ENCODE results near the gene LHX6.
A peak's percentile ranks its signal among the peaks of the same experiment; 100 is the strongest.

The LHX6 gene

DNA sequence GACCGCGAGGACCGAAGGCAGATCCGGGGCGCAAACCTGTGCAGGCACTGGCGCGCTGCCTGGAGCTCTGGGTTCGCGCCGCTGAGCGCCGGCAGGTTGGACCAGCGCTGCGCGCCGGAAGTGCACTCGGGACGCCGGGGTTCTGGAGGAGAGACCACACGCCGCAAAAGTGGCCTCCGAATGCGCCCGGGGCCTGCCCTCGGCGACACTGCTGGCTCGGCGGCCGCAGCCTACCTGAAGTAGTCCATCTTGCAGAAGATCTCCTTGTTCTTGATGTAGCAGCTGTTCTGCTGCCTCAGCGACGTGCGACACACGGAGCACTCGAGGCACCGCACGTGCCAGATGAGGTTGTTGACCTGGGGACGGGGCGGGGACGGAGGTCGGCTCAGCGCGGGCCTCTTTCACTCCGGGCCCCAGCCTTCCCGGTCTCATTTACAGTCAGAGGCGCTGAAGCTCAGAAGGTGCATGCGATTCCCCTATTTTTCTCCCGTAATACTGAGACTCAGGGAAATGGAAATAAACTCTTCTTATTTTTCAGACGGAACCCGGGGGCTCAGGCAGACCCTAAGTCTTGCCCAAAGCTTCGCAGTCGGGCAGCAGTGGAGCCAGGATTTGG, 2.5 kb downstream of the LHX6 start:
- H3K36me3 ChIP-seq (ENCODE audit: insufficient read depth, low read length) = no peaks in the 10 kb centered on the region
- peak overlapping the region; percentile 31; the same call in 1 of the 2 replicates for H3K9ac ChIP-seq (ENCODE audit: low read depth, low read length)
- H3K4me1 ChIP-seq (ENCODE audit: insufficient read depth, low read length) = no peaks in the 10 kb centered on the region; the same call in 1 of the 2 replicates
- no peaks in the 10 kb centered on the region for H3K9me3 ChIP-seq (ENCODE audit: control insufficient read depth, insufficient read depth, low read length)

DNA sequence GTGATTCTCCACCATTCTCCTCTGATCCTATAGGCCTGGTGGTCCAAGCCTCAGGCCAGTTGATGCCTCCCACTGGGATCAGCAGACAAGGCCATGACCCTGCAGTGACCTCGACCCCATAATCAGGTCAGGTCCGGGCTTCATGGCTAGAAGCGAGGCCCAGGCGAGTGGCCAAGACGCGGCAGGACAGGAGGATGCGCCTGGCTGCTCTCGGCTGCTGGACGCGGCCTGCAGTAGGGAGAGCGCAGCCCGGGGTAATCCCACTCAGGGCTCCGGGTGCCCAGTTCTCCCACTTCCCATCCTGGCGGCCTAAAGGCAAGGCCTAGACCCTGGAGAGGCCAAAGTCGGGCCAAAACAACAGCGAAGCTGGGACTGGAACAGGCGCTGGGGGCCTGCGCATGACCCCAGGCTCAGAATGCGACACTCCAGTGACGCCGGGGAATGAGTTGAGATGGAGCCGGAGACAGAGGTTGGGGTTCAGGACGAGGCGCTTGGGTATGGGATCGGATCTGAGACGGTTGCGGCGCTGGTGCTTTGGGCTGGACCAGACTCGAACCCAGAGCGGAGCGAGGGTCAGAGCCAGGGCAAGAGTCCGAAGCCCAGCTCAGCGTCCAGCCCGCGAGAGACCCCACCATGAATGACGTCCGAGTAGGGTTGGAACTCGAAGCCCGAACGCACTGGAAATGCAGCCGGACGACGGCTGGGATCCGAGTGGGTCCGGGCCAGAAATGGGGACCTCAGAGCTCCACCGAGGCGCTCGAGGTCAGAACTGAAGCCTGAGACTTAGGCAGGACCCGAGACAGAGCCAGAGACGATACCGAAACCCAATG, 3.2 kb downstream of the LHX6 start:
- Histone ChIP-seq H3K4me1 (ENCODE audit: insufficient read depth, low read length) (no peaks in the 10 kb centered on the region; the same call in 1 of the 2 replicates), H3K36me3 (ENCODE audit: insufficient read depth, low read length) (no peaks in the 10 kb centered on the region), H3K9ac (ENCODE audit: low read depth, low read length) (no peak overlapping the region), H3K9me3 (ENCODE audit: control insufficient read depth, insufficient read depth, low read length) (no peaks in the 10 kb centered on the region)

DNA sequence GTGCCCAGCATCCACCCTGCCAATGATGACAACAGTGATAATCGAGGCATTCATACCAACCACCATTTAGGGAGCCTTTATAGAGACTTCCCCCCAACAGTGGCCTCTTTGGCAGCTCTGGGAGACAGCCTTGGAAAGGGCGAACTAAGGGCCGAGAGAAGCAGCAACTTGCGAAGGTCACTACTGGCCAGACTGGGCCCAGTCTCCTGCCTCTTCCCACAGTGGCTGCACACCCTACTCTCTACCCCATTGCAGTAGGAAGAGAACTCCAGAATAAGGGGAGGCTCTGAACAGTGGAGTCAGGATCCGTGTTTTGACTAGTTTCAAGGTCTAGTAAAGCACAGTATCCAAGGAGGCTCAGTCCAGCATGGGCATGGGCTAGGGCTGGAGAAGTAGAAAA, 5.3 kb downstream of the LHX6 start:
- H3K36me3 ChIP-seq (ENCODE audit: insufficient read depth, low read length) = no peaks in the 10 kb centered on the region
- no peaks in the 10 kb centered on the region for H3K9me3 ChIP-seq (ENCODE audit: control insufficient read depth, insufficient read depth, low read length)
- no peaks in the 10 kb centered on the region; the same call in 1 of the 2 replicates for H3K4me1 ChIP-seq (ENCODE audit: insufficient read depth, low read length)
- no peak overlapping the region for H3K9ac ChIP-seq (ENCODE audit: low read depth, low read length)

DNA sequence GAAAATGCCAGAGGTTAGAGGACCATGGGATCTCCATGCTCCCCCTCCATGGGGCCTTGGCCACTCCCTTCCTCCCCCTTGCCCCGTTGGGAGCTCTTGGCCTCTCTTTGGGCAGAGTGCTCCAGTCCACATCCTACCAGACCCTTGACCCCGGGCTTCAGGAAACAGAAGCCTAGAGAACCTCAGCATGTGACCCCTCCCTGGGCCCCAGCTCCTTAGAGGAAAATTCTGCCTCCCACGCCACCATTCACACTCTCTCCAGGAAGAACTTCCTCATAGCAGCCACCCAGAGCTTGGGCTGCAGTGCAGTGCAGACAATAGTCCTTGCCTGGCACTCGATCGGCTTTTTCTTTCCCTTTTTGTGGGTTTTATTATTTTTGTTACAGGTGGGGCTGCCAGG, 6.0 kb downstream of the LHX6 start:
- H3K4me1 ChIP-seq (ENCODE audit: insufficient read depth, low read length) = no peaks in the 10 kb centered on the region; the same call in 1 of the 2 replicates
- no peak overlapping the region for H3K9ac ChIP-seq (ENCODE audit: low read depth, low read length)
- no peaks in the 10 kb centered on the region for H3K9me3 ChIP-seq (ENCODE audit: control insufficient read depth, insufficient read depth, low read length)
- no peaks in the 10 kb centered on the region for H3K36me3 ChIP-seq (ENCODE audit: insufficient read depth, low read length)

GRCh38 chr9:122221183-122221811, 7.5 kb downstream of the LHX6 start:
- no peaks in the 10 kb centered on the region; the same call in 1 of the 2 replicates for H3K4me1 ChIP-seq (ENCODE audit: insufficient read depth, low read length)
- peak overlapping the region; percentile 43; the same call in 1 of the 2 replicates for H3K9ac ChIP-seq (ENCODE audit: low read depth, low read length)
- no peaks in the 10 kb centered on the region for H3K36me3 ChIP-seq (ENCODE audit: insufficient read depth, low read length)
- H3K9me3 ChIP-seq (ENCODE audit: control insufficient read depth, insufficient read depth, low read length) = no peaks in the 10 kb centered on the region

- no peaks in the 10 kb centered on the region for H3K36me3 ChIP-seq (ENCODE audit: insufficient read depth, low read length)
- H3K9ac ChIP-seq (ENCODE audit: low read depth, low read length) = peak overlapping the region; percentile 43; the same call in 1 of the 2 replicates
- no peaks in the 10 kb centered on the region for H3K9me3 ChIP-seq (ENCODE audit: control insufficient read depth, insufficient read depth, low read length)
- H3K4me1 ChIP-seq (ENCODE audit: insufficient read depth, low read length) = no peaks in the 10 kb centered on the region; the same call in 1 of the 2 replicates
Measured at GRCh38 chr9:122220673-122221182, 8.0 kb downstream of the LHX6 start.

GRCh38 chr9:122219856-122220672, 8.7 kb downstream of the LHX6 start:
- no peaks in the 10 kb centered on the region for H3K9me3 ChIP-seq (ENCODE audit: control insufficient read depth, insufficient read depth, low read length)
- peak overlapping the region; percentile 55; the same call in 1 of the 2 replicates for H3K9ac ChIP-seq (ENCODE audit: low read depth, low read length)
- no peaks in the 10 kb centered on the region; the same call in 1 of the 2 replicates for H3K4me1 ChIP-seq (ENCODE audit: insufficient read depth, low read length)
- no peaks in the 10 kb centered on the region for H3K36me3 ChIP-seq (ENCODE audit: insufficient read depth, low read length)

DNA sequence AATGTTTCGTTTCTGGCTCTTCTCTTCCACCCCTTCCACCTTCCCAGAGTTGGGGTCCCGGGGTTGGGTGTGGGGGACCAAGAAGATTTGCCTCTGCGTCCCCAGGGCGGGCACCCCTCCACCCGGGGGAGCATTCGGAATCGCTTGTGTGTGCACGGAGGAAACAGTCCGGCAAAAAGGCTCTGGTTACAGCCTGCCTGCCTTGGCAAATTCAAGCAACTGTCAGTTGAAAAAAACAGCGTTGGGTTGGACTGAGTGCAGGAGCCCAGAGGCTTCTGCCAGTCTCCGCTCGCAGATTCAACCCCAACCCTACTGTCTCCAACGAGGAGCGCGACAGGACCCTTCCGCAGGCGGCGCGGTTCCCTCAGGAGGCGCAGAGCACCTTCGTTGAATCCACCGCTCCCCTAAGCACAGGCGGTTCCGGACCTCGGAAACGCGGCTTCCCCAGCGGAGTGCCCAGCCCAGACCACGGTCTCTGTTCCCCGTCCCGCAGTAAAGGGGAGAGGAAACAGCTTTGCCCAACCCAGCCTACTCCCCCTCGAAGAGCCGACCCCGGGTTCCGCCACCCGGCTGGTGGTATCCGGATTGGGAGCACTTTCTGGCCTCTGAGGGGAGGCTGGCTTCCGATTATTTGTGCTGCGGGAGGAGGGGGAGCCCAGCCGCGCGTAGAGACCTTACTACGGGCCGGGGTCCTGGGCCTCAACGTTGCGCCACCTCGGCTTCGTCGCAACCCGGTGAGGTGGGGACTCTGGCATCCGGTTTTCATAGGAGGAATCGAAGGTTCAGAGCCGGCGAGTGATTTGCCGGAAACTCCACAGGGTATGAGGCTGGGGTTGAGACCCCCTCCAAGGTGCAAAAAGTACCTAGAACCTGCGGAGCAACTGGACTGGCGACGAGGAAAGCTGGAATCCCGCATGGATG, 9.6 kb downstream of the LHX6 start:
- Histone ChIP-seq H3K9me3 (ENCODE audit: control insufficient read depth, insufficient read depth, low read length) (no peaks in the 10 kb centered on the region), H3K36me3 (ENCODE audit: insufficient read depth, low read length) (no peaks in the 10 kb centered on the region), H3K9ac (ENCODE audit: low read depth, low read length) (peak overlapping the region; percentile 55; the same call in 1 of the 2 replicates), H3K4me1 (ENCODE audit: insufficient read depth, low read length) (no peaks in the 10 kb centered on the region; the same call in 1 of the 2 replicates)

GRCh38 chr9:122218071-122218934, 10.5 kb downstream of the LHX6 start:
- H3K9me3 ChIP-seq (ENCODE audit: control insufficient read depth, insufficient read depth, low read length) = no peaks in the 10 kb centered on the region
- H3K36me3 ChIP-seq (ENCODE audit: insufficient read depth, low read length) = no peaks in the 10 kb centered on the region
- peak overlapping the region; percentile 55; the same call in 1 of the 2 replicates for H3K9ac ChIP-seq (ENCODE audit: low read depth, low read length)
- H3K4me1 ChIP-seq (ENCODE audit: insufficient read depth, low read length) = no peaks in the 10 kb centered on the region; the same call in 1 of the 2 replicates

- Histone ChIP-seq H3K36me3 (ENCODE audit: insufficient read depth, low read length) (no peaks in the 10 kb centered on the region), H3K4me1 (ENCODE audit: insufficient read depth, low read length) (no peaks in the 10 kb centered on the region; the same call in 1 of the 2 replicates), H3K9ac (ENCODE audit: low read depth, low read length) (no peak overlapping the region), H3K9me3 (ENCODE audit: control insufficient read depth, insufficient read depth, low read length) (no peaks in the 10 kb centered on the region)
Measured at GRCh38 chr9:122217640-122218039, 11.1 kb downstream of the LHX6 start.

- H3K9me3 ChIP-seq (ENCODE audit: control insufficient read depth, insufficient read depth, low read length) = no peaks in the 10 kb centered on the region
- no peaks in the 10 kb centered on the region; the same call in 1 of the 2 replicates for H3K4me1 ChIP-seq (ENCODE audit: insufficient read depth, low read length)
- H3K36me3 ChIP-seq (ENCODE audit: insufficient read depth, low read length) = no peaks in the 10 kb centered on the region
- peak overlapping the region; percentile 26; the same call in 1 of the 2 replicates for H3K9ac ChIP-seq (ENCODE audit: low read depth, low read length)
Measured at GRCh38 chr9:122216798-122217418, 11.8 kb downstream of the LHX6 start.
